Measurements from ENCODE around the gene MN1.

DNA sequence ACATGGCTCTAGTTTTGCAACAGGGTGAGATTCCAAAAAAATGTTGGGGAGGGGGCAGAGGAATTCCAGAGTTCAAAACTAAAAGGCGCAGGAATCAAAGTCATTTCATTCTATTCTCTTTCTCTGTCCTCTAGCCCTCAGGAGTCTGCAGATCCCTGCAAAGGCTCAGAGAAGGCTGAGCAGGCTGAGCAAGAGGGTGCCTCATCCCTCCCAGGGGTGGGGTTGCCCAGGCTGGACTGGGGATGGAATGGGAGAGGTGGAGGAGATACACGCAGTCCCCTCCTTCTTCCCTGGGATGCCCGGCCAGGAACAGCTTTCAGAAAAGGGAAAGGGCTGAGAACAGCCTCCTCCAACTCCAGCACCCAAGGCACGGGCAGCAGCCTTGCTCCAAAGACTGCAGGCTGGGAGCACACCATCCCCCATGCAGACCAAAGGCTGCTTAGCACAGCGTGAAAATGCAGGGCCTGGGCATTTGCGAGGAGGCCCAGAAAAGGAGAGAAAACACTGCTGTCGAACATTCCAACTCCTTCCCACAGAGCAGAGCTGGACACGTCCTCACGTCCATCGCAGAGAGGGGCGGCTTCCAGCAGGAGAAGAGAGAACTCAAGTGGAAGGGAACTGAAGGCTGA, 51.8 kb downstream of the MN1 start:
- TF ChIP-seq, protein P1, sequence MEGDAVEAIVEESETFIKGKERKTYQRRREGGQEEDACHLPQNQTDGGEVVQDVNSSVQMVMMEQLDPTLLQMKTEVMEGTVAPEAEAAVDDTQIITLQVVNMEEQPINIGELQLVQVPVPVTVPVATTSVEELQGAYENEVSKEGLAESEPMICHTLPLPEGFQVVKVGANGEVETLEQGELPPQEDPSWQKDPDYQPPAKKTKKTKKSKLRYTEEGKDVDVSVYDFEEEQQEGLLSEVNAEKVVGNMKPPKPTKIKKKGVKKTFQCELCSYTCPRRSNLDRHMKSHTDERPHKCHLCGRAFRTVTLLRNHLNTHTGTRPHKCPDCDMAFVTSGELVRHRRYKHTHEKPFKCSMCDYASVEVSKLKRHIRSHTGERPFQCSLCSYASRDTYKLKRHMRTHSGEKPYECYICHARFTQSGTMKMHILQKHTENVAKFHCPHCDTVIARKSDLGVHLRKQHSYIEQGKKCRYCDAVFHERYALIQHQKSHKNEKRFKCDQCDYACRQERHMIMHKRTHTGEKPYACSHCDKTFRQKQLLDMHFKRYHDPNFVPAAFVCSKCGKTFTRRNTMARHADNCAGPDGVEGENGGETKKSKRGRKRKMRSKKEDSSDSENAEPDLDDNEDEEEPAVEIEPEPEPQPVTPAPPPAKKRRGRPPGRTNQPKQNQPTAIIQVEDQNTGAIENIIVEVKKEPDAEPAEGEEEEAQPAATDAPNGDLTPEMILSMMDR (conservative IDR thresholded peaks at IDR 0.05 in 1 of 2, IDR thresholded peaks at IDR 0.05 in 1 of 2; ENCODE audit: low read depth in 1 of 2, low read length in 2 of 2) = no peak
- TF ChIP-seq EZH2 (IDR thresholded peaks at IDR 0.05; ENCODE audit: low read length, missing control alignments) = no peak
